HUES6 (cell line): ENCODE measurements around the gene GRK6.

Experiments used
- H3K27ac ChIP-seq: 2 replicates; pipeline ENCODE4 v1.7.0; 2013; ENCODE audit warnings: low read depth, mild to moderate bottlenecking, low read length, inconsistent platforms
- H3K27me3 ChIP-seq: 2 replicates; pipeline ENCODE4 v1.6.1; 2013; ENCODE audit warnings: low read length; ENCODE audit not compliant: control insufficient read depth, insufficient read depth
- H3K36me3 ChIP-seq: 2 replicates; pipeline ENCODE4 v1.6.1; 2013; ENCODE audit warnings: low read length; ENCODE audit not compliant: control insufficient read depth, insufficient read depth
- H3K4me1 ChIP-seq: 2 replicates; pipeline ENCODE4 v1.6.1; 2013; ENCODE audit warnings: low read length; ENCODE audit not compliant: control insufficient read depth, insufficient read depth
- H3K4me3 ChIP-seq: 2 replicates; pipeline ENCODE4 v1.5.1; 2013; ENCODE audit warnings: low read depth, low read length
- H3K9ac ChIP-seq: one replicate; pipeline ENCODE4 v1.6.1; 2013; ENCODE audit warnings: mild to moderate bottlenecking, low read length
- H3K9me3 ChIP-seq: 2 replicates; pipeline ENCODE4 v1.6.1; 2013; ENCODE audit warnings: low read depth, low read length; ENCODE audit not compliant: control insufficient read depth, insufficient read depth

GRK6 gene

DNA sequence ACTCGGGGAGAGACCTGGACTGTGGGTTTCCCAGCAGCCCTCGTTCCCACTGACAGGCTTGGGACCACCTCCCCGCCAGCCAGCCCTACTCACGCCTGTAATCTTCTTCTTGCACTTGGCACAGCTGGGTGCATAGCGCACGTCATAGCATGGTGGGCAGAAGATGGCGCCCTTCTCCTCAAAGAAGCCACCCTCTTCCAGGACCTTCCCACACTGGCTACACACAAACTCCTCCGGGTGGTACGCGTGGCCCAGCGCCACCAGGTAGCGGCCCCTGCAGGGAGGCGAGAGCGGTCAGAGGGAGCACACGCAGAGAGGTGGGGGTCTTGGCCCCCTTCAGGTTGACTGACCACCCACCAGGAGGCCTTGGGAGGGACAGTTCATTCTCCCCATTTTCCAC lies 61.5 kb downstream of the GRK6 start:
- Histone ChIP-seq H3K4me3 (no peak overlapping the region), H3K27ac (no peak overlapping the region), H3K4me1 (peaks cover 4% of the 10 kb centered on the region), H3K36me3 (peaks cover 90% of the 10 kb centered on the region), H3K9ac (no peak overlapping the region), H3K9me3 (no peaks in the 10 kb centered on the region), H3K27me3 (no peaks in the 10 kb centered on the region)

GRCh38 chr5:177489119-177489716 lies 62.7 kb downstream of the GRK6 start:
- H3K9me3 ChIP-seq, result no peaks in the 10 kb centered on the region
- no peak overlapping the region for H3K27ac ChIP-seq
- H3K9ac ChIP-seq, result no peak overlapping the region
- no peaks in the 10 kb centered on the region for H3K27me3 ChIP-seq
- no peak overlapping the region for H3K4me3 ChIP-seq
- peaks cover 89% of the 10 kb centered on the region for H3K36me3 ChIP-seq
- H3K4me1 ChIP-seq, result peaks cover 9% of the 10 kb centered on the region

DNA sequence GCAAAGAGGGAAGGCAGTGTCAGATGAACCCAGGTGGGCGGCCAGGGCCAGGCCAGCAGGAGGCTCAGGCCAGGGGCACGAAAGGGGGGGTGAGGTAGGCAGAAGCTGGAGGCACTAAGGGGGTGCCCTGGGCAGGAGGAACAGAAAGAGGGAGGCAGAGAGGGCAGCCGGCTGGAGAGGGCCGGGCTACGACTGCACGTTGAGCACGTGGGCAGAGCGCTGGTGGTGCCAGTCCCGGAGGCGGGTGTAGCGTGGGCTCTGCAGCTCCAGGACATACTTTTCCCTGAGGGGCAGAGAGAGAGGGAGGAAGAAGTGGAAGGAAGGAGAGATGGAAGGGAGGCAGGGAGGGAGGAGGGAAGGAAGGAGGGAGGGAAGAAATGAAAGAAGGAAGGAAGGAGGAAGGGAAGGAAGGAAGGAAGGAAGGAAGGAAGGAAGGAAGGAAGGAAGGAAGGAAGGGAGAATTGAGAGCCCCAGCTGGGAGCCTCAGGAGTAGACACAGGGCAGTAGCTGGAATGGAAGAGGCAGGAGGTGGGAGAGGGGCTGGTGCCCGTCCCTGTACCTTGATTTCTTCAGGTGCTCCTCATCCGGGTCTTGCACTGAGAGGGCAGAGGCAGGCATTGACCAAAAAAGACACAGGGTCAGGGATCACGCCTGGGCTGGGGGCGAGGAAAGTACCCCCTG lies 64.0 kb downstream of the GRK6 start:
- Histone ChIP-seq H3K9me3 (no peaks in the 10 kb centered on the region), H3K4me3 (no peak overlapping the region), H3K27ac (no peak overlapping the region; the same call in 1 of the 2 replicates), H3K4me1 (peaks cover 20% of the 10 kb centered on the region), H3K9ac (no peak overlapping the region), H3K27me3 (no peaks in the 10 kb centered on the region), H3K36me3 (peaks cover 80% of the 10 kb centered on the region)

- Histone ChIP-seq H3K27ac (peak overlapping the region; percentile 28; the same call in 1 of the 2 replicates), H3K27me3 (no peaks in the 10 kb centered on the region), H3K36me3 (peaks cover 79% of the 10 kb centered on the region), H3K4me3 (no peak overlapping the region), H3K9me3 (no peaks in the 10 kb centered on the region), H3K4me1 (peaks cover 25% of the 10 kb centered on the region), H3K9ac (no peak overlapping the region)
Measured at GRCh38 chr5:177490992-177491391, 64.5 kb downstream of the GRK6 start.

- Histone ChIP-seq H3K27me3 (no peaks in the 10 kb centered on the region), H3K4me1 (peaks cover 30% of the 10 kb centered on the region), H3K9ac (no peak overlapping the region), H3K9me3 (no peaks in the 10 kb centered on the region), H3K27ac (peak overlapping the region; percentile 28; the same call in 1 of the 2 replicates), H3K4me3 (no peak overlapping the region), H3K36me3 (peaks cover 75% of the 10 kb centered on the region)
Measured at GRCh38 chr5:177491429-177491945, 65.0 kb downstream of the GRK6 start.

DNA sequence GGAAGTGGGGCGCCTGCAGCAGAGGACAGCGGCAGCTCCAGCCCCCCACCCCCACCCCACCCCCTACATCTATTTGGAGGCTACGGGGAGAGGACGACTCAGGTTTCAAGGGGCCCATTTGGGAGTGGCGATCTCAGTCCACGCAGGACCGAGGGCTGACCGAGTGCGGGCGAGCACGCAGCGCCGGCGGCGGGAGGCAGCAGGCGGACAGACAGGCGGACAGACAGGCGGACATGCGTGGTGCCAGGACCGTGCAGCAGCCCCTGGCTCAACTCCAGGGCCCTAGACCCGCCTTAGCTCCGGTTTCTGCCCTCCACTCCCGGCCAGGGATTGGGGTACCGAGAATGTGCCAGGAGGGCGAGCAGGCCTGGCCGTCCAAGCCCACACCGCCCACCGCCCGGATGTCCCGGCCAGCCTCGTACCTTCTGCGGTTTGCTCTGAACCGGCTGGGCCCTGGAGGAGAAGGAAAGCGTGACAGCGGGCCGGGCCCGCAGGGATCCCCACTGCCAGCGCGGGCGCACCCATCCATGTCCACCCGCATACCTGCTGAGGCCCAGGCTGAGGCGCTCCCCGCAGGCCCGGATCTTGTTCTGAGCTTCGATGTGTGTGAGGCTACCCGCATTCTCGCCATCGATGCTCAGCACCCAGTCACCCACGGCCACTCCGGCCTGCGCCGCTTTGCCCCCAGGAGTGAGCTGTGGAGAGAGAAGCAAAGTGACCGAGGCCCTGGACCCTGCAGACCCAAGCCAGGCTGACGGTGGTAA lies 65.7 kb downstream of the GRK6 start:
- Histone ChIP-seq H3K27me3 (no peaks in the 10 kb centered on the region), H3K4me1 (peaks cover 31% of the 10 kb centered on the region), H3K27ac (no peak overlapping the region), H3K9me3 (no peaks in the 10 kb centered on the region), H3K4me3 (no peak overlapping the region), H3K9ac (no peak overlapping the region), H3K36me3 (peaks cover 71% of the 10 kb centered on the region)
